ENCODE data around the gene DSEL. TPM values are rescaled to one million over a fixed set of nuclear protein-coding genes. Genes with fewer than 3 reads are reported as not detected.

The DSEL gene
- total RNA-seq, 1 donor = 0.54 TPM

DNA sequence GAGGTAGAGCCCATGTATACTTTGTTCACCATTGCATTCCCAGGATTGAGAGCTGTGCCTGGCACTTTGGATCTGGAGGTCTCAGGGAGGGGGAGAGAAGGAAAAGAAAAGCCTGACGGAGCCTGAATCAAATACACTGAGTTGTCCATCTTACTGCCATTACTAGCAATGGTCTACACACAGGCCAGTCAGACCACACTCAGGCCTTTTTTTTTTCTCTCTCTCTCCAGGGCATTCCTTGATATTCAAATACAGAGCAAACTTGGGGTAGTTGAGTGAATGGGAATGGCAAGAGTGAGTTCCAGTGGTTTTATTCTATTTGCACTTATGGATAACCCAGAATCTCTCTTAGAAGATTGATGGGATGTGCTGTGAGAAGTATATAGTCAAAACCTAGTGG lies 11.8 kb downstream of the DSEL start:
- DNase-seq (ENCODE audit: low read depth in 2 of 3, low spot score in 2 of 3) = no peak

- DNase-seq (ENCODE audit: low read depth in 2 of 3, low spot score in 2 of 3) = no peak
Measured at GRCh38 chr18:67500522-67501205, 15.9 kb downstream of the DSEL start.

DNA sequence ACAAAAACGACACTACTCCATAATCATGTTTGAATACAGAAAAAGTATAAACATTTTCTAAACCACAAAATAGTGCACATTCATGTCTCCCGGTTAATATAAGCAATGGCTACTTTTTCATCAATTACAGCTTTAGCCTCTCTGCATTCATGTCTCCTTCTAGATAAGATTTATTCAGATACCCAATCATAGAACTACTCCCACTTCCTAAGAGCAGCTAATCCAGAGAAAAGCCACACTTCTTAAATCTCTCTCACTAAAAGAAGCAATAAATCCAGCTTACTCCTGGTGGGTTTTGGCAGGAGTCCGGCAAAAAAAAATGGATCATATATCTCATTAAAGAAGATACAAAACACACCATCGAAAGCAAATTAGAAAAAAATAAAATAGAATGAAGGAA lies 20.1 kb downstream of the DSEL start:
- DNase-seq (ENCODE audit: low read depth in 2 of 3, low spot score in 2 of 3) = no peak

DNA sequence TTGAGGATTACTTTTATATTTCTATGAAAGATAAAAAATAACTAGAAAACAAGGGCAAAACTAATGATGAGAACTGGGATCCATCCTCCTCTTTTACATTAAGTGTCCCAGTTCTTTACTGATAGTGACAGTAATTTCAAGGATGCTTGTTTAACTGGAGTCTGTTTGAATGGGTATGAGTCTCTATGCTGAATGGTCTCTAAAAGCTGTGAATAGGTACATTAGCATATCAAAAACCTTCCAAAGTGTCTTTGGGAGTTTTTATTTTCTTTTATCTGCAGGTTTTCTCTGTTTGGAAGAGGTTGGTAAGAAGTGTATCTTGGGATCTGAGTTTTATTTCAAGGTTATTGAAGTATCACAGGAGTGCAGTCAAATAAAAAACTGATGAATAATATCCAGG lies 30.0 kb downstream of the DSEL start:
- DNase-seq (ENCODE audit: low read depth in 2 of 3, low spot score in 2 of 3) = no peak

DNA sequence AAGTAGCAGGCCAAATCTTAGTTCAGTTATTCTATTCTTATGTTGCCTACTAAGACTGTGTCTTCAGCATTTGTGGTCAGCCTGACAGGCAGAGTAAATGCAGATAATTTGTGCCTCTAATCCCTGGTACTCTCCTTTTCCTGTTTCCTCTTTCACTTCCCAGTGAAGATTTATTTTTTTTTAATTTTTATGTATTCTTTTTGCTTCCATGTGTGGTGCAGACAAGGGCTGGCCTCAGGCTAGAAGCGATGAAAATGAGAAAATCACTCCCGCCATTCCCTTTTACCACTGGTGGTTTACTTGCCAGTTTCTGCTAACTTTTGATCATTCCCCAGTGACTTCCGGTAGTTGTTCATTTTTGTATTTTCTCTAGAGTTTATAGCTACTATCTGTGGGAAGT lies 30.9 kb downstream of the DSEL start:
- no peak for DNase-seq (ENCODE audit: low read depth in 2 of 3, low spot score in 2 of 3)

DNA sequence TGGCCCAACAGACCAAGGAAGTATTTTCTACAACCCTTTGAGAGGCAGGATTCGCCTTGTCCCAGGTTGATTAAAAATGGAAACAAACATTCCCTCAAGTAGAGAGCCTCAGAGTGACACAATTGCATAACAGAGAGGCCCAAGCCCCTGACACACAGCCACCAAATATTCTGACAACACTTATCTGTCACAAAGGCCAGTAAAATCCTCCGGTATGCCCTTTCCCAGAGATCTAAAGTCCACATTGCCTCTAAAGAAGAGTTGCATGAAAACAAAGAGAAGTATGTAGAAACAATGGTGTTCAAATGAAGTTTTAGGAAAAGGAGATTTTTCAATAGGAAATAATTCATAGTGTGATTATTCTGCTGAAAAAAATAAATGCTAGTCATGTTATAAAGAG lies 32.1 kb downstream of the DSEL start:
- DNase-seq (ENCODE audit: low read depth in 2 of 3, low spot score in 2 of 3) = no peak

- no peak for DNase-seq (ENCODE audit: low read depth in 2 of 3, low spot score in 2 of 3)
Measured at GRCh38 chr18:67483952-67484351, 32.6 kb downstream of the DSEL start.

DNA sequence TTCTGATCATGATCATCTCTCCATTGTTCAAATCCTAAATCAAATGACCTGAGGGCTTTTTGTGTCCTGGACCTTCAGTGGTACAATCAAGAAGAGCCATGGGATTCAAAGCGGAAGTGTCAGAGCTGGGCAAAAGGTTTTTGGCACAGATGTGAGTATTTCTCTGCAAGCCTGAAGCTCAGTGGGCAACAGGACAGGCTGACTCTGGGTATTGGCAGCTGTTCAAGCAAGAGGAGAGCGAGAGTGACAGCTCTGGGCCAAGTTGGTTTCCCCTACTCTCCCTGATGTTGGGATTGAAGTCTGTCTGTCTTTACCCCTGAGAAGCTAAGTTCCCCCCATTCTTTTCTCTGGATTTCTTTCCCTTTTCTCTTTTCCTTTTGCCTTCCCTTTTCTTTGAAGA lies 33.3 kb downstream of the DSEL start:
- DNase-seq (ENCODE audit: low read depth in 2 of 3, low spot score in 2 of 3) = peak in 1 of 3 donors; percentile 21

GRCh38 chr18:67478249-67478648 lies 38.3 kb downstream of the DSEL start:
- DNase-seq (ENCODE audit: low read depth in 2 of 3, low spot score in 2 of 3) = no peak

DNA sequence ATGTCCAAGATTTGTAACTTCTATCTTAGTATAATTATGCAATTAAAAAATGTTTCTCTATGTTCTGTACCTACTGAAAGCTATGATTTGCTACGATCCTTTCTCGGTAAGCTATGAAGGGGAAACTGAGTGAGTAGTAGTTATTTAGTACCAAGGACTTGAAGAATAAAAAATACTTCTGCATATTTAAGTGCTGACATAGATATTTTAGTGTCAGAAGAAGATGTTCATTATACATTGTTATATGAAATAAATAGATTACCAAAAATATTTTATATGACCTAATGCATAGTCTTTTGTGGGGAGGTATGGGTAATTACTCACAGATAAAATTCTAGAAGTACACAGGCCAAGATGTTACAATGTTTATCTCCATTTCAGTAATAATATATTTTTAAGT lies 39.0 kb downstream of the DSEL start:
- DNase-seq (ENCODE audit: low read depth in 2 of 3, low spot score in 2 of 3) = no peak

DNA sequence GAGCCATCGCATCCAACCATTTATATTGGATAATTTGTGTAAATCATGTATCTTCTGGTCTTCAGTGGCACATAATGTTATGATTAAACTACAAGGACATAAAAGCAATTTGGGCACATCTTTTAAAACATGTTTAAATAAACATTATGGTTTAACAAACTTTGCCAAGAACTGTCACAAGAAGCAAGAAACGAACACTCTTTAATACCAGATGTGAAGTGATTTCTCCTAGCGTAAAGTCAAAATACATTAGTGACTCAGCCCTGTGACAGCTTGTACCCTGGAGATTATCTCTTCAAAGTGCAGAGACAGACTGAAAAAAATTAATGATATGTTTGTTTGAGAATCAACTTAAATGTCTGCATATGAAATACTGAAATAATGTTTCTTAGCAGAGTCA lies 39.9 kb downstream of the DSEL start:
- DNase-seq (ENCODE audit: low read depth in 2 of 3, low spot score in 2 of 3) = no peak

DNA sequence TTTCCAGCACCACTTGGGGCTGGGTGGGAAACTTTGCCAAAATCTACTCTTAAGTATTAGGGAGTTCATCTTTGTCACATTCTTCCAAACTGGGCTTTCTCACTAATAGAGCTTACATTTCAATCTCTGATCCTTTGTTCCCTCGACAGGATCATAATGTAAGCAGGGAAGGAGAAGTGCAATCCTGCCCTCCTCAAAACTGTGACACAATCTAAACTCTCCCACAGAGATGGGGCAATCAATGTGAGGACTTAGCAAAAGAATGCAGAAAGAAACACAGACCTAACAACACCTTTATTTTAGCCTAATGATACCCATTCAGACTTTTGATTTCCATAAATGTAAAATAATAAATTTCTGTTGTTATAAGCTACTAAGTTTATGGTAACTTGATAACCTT lies 40.8 kb downstream of the DSEL start:
- DNase-seq (ENCODE audit: low read depth in 2 of 3, low spot score in 2 of 3) = no peak

DNA sequence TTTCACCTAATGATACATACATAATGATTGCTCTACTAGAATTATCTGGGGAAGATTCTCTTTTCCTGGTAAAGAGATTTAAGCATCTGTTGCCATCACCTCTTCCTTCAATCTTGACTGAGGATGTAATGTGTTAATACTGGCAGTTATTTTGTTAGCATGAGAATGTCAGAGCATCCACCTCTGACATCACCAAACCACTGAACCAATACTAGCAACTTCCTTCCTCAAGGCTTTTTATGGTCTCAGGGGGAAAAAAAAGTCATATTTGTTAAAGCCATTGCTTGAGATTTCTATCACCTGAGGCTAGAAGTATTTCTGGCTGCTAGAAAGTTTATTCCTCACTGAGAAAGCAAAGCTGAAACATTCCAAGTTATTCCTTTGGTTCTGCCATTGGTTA lies 48.5 kb downstream of the DSEL start:
- peak in 1 of 3 donors; percentile 31 for DNase-seq (ENCODE audit: low read depth in 2 of 3, low spot score in 2 of 3)

- DNase-seq (ENCODE audit: low read depth in 2 of 3, low spot score in 2 of 3) = no peak
Measured at GRCh38 chr18:67467188-67467587, 49.3 kb downstream of the DSEL start.

GRCh38 chr18:67464499-67464898 lies 52.0 kb downstream of the DSEL start:
- DNase-seq (ENCODE audit: low read depth in 2 of 3, low spot score in 2 of 3) = no peak

DNA sequence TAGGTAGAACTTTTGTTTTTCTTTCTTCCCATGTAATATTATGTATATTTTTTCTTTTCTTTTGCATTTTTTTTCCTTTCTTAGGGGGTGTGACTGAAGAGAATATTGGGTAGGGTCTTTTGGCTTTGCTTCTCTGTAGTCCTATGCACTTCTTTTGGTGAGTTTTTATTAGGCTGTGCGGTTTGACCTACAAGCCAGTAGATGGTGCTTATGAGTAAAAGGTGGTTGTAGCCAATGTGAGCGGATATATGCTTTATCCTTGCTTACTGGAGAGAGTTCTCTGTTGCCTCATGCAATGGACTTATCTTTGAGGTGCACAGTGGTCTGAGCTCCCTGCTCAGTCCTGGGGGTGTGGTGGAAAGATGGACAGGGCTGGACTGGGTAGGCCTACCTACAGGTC lies 52.7 kb downstream of the DSEL start:
- DNase-seq (ENCODE audit: low read depth in 2 of 3, low spot score in 2 of 3) = peak in 1 of 3 donors; percentile 12

DNA sequence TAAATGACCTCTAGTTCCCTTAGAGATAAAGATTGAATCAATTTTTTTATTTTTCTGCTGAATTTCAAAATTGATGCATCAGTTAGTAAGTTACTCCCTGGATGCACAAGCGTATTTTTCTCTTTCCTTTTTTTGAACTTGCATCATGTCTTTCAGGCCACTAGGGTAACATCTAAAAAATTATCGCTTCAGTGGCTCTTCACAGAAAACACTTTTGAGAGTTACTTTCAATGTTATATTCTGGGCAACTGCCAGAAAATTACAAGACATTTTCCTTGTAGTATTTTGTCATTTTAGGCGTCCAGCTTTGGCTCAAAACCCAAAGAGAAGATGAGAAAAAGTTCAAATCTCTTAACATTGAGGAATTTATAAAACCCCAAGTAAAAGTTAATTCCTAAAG lies 59.8 kb downstream of the DSEL start:
- DNase-seq (ENCODE audit: low read depth in 2 of 3, low spot score in 2 of 3) = peak in 1 of 3 donors; percentile 24

Measured in hematopoietic multipotent progenitor cell (in vitro differentiated cells).